ENCODE data around the gene ARL16.

The ARL16 gene

GRCh38 chr17:81672954-81673353, 10.6 kb downstream of the ARL16 start:
- DNase-seq = no peak

DNA sequence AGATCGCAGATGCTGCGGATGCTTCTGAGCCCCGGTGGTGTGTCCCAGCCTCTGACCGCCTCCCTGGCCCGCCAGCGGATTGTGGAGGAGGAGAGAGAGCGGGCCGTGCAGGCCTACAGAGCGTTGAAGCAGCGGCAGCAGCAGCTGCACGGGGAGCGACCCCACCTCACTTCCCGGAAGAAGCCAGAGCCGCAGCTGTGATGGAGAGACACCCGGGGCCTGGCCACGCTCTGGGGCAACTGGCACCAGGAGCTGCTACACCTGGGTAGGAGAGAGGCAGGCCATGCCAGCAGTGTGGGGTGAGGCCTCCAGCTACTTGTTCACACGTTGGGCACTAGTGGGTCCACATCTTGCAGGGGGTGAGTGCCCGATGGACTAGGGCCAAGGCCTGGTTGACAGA, 11.1 kb downstream of the ARL16 start:
- DNase-seq = no peak

GRCh38 chr17:81667754-81668153, 15.8 kb downstream of the ARL16 start:
- DNase-seq = no peak

DNA sequence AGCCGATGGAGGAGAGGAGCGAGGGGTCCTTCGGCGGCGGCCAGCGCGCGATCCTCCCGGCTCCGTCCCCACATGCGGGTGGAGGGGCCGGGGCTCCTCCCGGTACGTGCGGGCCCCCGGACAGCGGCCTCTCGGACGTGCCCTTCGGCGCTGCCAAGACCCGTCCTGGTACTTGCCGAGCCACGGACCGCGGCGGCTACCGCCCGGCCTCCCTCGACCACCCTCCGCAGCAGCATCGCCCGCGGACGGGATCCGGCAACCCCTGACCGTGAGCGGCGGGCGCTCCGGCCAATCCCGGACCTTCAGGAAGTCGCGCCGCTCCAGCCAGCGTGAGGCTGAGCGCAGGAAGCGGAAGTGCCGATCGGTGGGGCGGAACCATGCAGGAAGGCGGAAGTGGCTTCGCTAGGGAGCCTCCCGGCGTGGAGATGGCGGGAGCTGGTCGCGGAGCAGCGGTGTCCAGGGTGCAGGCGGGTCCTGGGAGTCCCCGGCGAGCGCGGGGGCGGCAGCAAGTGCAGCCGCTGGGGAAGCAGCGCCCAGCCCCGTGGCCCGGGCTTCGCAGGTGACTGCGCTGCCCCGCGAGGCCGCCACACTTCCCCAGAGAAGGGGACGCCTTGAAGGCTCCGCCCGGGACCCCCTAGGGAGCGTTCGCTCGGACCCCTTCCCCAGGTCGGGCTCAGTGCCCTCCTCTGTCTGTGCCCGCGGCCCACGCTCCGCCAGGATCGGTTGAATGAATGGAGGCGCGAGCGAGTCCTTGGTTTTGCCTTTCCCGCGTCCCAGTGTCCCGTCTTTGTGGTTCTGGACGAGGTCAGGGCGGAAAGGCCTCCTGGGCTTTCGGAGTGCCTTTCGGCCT, 17.0 kb downstream of the ARL16 start, which contains the start of the genes CCDC137 and OXLD1:
Gene CCDC137 (plus strand): TSS at position 396 of the 850 bp plus-strand sequence. CDS start 30 bp downstream, at position 426.
Gene OXLD1 (minus strand): TSS at position 264 of the 850 bp plus-strand sequence. CDS start 28 bp downstream, at position 236.
- DNase-seq = peak; percentile 57 to 98 (median 91)

DNA sequence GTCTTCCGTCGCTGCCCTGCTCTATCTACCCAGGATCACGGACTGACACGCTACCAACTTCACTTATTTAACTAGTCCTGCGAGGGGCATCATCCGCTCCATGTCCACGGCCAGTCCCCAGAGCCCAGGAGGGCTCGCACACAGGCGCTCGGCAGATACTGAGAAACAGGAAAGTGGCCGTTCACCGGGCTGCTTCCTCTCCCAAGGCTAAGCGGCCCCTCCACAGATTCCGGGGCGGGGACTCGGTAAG, 17.6 kb downstream of the ARL16 start:
- DNase-seq = no peak

GRCh38 chr17:81665205-81666091, 18.1 kb downstream of the ARL16 start:
- peak in 4 of 51 donors; percentile 3 to 27 (median 20) for DNase-seq

DNA sequence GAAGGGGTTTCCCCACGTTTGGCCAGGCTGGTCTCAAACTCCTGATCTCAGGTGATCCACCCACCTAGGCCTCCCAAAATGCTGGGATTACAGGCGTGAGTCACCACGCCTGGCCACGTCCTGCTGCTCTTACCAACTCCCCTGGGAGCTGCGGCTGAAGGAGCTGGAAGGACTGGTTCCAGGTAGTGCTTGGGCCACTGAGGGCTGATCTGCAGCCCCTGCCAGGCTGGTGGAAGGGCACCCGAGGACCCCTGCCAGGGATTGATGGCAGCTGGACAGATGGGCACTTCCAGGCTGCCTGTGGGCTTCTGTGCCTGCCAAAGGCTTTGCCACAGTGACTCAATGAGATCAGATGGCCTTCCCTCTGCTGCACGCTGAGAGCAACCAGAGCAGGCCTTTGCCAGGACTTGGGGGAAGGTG, 19.5 kb downstream of the ARL16 start:
- DNase-seq = no peak

- no peak for DNase-seq
These were observed 21.6 kb downstream of the ARL16 start for GRCh38 chr17:81662002-81662401.

DNA sequence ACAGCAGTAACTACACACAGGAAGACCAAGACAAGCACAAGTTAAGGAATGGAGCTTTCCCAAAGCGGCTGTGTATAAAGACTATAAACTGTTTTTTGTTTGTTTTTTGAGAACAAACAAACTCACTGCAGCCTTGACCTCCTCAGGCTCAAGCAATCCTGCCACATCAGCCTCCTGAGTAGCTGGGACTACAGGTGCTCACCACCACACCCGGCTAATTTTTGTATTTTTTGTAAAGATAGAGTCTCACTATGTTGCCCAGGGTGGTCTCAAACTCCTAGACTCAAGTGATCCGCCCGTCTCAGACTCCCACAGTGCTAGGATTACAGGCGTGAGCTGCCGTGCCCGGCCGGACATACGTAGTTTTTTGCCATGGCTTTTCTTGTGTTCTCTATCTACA, 23.2 kb downstream of the ARL16 start:
- DNase-seq = no peak

- DNase-seq = no peak
These were observed 24.6 kb downstream of the ARL16 start for GRCh38 chr17:81659038-81659437.

DNA sequence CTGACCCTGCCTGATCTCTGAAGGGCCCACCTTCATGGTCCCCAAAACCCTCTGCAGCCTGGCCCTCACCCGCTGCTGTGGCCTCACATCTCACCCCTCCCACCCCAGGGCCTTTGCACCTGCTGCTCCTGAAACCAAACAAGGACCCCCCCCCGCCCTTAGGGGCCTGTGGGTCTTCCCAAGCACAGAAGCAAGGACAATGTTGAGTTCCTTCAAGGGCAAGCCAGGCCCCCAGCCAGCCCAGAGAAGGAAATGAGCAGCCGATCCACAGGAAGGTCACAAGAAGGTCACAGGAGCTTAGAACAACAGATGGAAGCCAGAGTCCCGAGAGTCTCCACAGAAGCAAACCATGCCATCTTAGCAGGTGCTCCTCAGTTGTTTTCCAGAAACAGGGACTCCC, 26.8 kb downstream of the ARL16 start:
- no peak for DNase-seq

- no peak for DNase-seq
These were observed 27.4 kb downstream of the ARL16 start, which contains the start of gene PDE6G for GRCh38 chr17:81656118-81656743. Gene PDE6G, minus strand, starts transcription at chr17:81656542. Its CDS starts 3,237 bp downstream, at chr17:81653305.

GRCh38 chr17:81655378-81656117, 28.0 kb downstream of the ARL16 start:
- DNase-seq = no peak

DNA sequence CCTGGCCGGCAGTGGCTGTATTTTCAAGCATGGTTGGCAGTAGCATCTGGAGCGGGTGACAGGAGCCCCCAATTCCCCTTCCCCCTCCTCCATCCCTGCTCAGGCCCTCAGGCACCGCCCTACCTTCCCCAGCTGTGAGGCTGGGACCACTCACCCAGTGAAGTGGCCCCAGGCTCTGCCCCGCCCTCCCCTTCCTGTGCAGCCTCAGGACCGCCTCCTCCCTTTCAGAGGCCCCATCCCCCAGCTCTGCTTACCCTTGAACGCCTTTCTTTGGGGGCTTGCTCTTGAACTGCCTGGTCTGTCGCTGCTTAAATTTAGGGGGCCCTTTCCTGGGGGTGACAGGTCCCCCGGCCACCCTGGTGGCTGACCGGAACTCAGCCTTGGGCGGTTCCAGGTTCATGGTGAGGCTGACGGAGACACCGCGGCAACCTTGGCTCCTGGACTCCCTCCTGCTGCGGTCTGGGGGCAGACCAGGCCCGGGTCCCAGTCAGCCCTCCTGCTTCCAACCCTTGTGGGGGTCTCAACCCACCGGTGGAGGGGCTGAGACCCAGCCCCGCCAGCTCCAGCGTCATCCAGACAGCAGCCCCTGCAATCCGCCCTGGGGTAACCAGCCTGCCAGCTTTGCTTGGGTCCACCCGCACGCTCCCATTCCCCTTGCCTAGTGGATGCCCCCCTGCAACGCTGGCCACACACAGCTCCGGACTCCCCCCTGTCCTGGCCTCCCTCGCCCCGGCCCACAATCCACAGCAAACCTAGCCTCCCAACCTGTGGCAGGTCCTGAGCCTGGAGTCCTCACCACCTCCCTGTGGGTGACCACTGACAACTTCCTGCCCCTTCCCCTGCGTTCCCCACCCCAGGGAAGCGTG, 30.5 kb downstream of the ARL16 start:
- no peak for DNase-seq

GRCh38 chr17:81651692-81652091, 31.9 kb downstream of the ARL16 start:
- DNase-seq = no peak

DNA sequence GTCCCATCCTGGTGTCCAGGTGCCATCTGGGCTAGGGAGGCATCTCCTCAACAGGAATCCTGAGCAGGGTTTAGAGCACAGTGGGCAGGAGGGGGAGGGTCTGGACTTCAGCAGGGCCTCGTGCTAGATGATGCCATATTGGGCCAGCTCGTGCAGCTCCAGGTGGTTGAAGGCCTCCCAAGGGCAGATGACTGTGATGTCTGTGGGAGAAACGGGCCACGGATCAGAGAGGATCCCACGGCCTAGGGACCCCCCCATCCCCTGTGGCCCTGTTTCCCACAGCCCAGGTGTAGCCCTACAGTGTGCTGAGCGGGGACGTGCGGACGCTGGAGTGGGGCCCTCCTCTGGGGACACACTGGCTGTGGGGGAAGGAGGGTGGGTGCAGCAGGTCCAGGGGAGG, 32.6 kb downstream of the ARL16 start:
- DNase-seq = no peak

GRCh38 chr17:81648707-81649085, 34.9 kb downstream of the ARL16 start:
- DNase-seq = no peak

GRCh38 chr17:81648013-81648706, 35.4 kb downstream of the ARL16 start:
- DNase-seq = no peak

DNA sequence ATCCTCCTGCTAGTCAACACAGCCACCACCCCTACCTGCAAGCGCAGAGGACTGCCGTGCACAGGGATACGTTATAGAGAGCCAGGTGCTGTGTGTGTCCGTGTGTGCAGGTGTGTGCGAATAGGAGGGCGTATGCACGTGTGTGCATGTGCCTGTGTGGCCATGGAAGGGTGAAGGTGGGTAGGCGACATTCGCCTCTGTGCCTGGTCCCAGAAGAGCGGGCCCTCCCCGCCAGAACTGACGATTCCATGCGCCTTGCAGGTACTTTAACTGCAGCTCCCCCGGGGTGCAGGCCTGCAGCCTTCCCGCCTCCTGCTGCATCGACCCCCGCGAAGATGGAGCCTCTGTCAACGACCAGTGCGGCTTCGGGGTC, 36.0 kb downstream of the ARL16 start:
- DNase-seq = no peak

Measured in hypothalamus (tissue), 51 donors.